IMR-90 (cell line): ENCODE measurements around the gene BTBD9. TPM values are rescaled to one million over a fixed set of nuclear protein-coding genes. Genes with fewer than 3 reads are reported as not detected.
A peak's percentile ranks its signal among the peaks of the same experiment; 100 is the strongest.

Experiments used
- ATAC-seq: fragments of 200-7000 bp; cut with Tn5 transposase; 2 replicates; pipeline ENCODE4 v1.9.1; 2020; ENCODE audit warnings: low read depth, mild to moderate bottlenecking, moderate library complexity
- BruUV-seq: library from RNA; stranded (reverse); fragments of 400-500 nt; replicated peaks from 2 replicates; lab custom pipeline; 2021; lab: Mats Ljungman, UMichigan
- CTCF ChIA-PET: fragments of 300-600 bp; formaldehyde crosslinking; extraction: SDS; loops from one replicate; lab custom pipeline; 2021; ENCODE audit warnings: antibody characterized with exemption; lab: Yijun Ruan, JAX
- POLR2A ChIA-PET: fragments of 300-600 bp; sonication (Branson Sonifier 250); formaldehyde crosslinking; loops from one replicate; lab custom pipeline; 2022; ENCODE audit warnings: antibody characterized with exemption; ENCODE audit not compliant: unreplicated experiment; lab: Charles Lee
- DNase-seq: peaks from one replicate; pipeline ENCODE4 v3.0.0; 2013
- H2AFZ ChIP-seq: replicated peaks from 2 replicates; pipeline ENCODE3; 2013; ENCODE audit warnings: low read length, mild to moderate bottlenecking; ENCODE audit not compliant: poor library complexity
- H2AK5ac ChIP-seq: 2 replicates; pipeline ENCODE4 v1.6.1; 2013; ENCODE audit warnings: low read depth, low read length, inconsistent platforms
- H2AK9ac ChIP-seq: replicated peaks from 2 replicates; pipeline ENCODE3; 2013; ENCODE audit warnings: mild to moderate bottlenecking, low read depth, low read length, moderate library complexity; ENCODE audit not compliant: poor library complexity
- H2BK120ac ChIP-seq: 2 replicates; pipeline ENCODE4 v1.6.1; 2013; ENCODE audit warnings: low read depth, low read length, inconsistent platforms
- H2BK15ac ChIP-seq: 3 replicates; pipeline ENCODE4 v1.6.1; 2013; ENCODE audit warnings: low read depth, low read length, inconsistent platforms
- H2BK20ac ChIP-seq: 2 replicates; pipeline ENCODE4 v1.6.1; 2013; ENCODE audit warnings: low read depth, mild to moderate bottlenecking, inconsistent platforms, low read length, moderate library complexity
- H2BK5ac ChIP-seq: 2 replicates; pipeline ENCODE4 v1.6.1; 2013; ENCODE audit warnings: mild to moderate bottlenecking, low read depth, low read length, inconsistent platforms; ENCODE audit not compliant: poor library complexity, severe bottlenecking
- H3K14ac ChIP-seq: replicated peaks from 2 replicates; pipeline ENCODE4 v1.6.1; 2013; ENCODE audit warnings: low read depth, low read length, inconsistent platforms
- H3K18ac ChIP-seq: 2 replicates; pipeline ENCODE4 v1.6.1; 2013; ENCODE audit warnings: low read depth, low read length, control low read depth
- H3K23ac ChIP-seq: 2 replicates; pipeline ENCODE4 v1.6.1; 2013; ENCODE audit warnings: low read depth, low read length, inconsistent platforms
- H3K27ac ChIP-seq: 2 replicates; pipeline ENCODE4 v1.5.1; 2013; ENCODE audit warnings: mild to moderate bottlenecking, control low read depth, low read length; ENCODE audit not compliant: insufficient read depth
- H3K27me3 ChIP-seq: 2 replicates; pipeline ENCODE4 v1.6.1; 2013; ENCODE audit warnings: low read length; ENCODE audit not compliant: control insufficient read depth, insufficient read depth
- H3K36me3 ChIP-seq: 2 replicates; pipeline ENCODE4 v1.6.1; 2013; ENCODE audit warnings: low read length, mixed read lengths; ENCODE audit not compliant: control insufficient read depth, insufficient read depth
- H3K4ac ChIP-seq: 2 replicates; pipeline ENCODE4 v1.6.1; 2013; ENCODE audit warnings: low read depth, low read length, inconsistent platforms
- H3K4me1 ChIP-seq: 2 replicates; pipeline ENCODE4 v1.6.1; 2013; ENCODE audit warnings: low read length, mixed read lengths; ENCODE audit not compliant: control insufficient read depth, insufficient read depth
- H3K4me2 ChIP-seq: 2 replicates; pipeline ENCODE4 v1.6.1; 2013; ENCODE audit warnings: low read depth, mild to moderate bottlenecking, control low read depth, low read length, moderate library complexity
- H3K4me3 ChIP-seq: 2 replicates; pipeline ENCODE4 v1.5.1; 2013; ENCODE audit warnings: low read depth, mild to moderate bottlenecking, control low read depth, low read length, moderate library complexity; ENCODE audit not compliant: insufficient read depth
- H3K56ac ChIP-seq: 2 replicates; pipeline ENCODE4 v1.6.1; 2013; ENCODE audit warnings: low read length, inconsistent platforms; ENCODE audit not compliant: insufficient read depth; ENCODE audit errors: extremely low read depth
- H3K79me1 ChIP-seq, 2 experiments: 2 replicates each; pipeline ENCODE4 v1.6.1; 2013; ENCODE audit warnings: low read length in 2 of 2, inconsistent platforms in 1 of 2, low read depth in 1 of 2
- H3K9ac ChIP-seq: 2 replicates; pipeline ENCODE4 v1.6.1; 2013; ENCODE audit warnings: low read depth, low read length, control low read depth
- H3K9me1 ChIP-seq: 2 replicates; pipeline ENCODE4 v1.6.1; 2013; ENCODE audit warnings: low read length, inconsistent platforms; ENCODE audit not compliant: insufficient read depth
- H3K9me3 ChIP-seq: 2 replicates; pipeline ENCODE4 v1.6.1; 2013; ENCODE audit warnings: low read length; ENCODE audit not compliant: control insufficient read depth, insufficient read depth
- H4K20me1 ChIP-seq: 2 replicates; pipeline ENCODE4 v1.6.1; 2013; ENCODE audit warnings: low read length, inconsistent platforms; ENCODE audit not compliant: insufficient read depth
- H4K5ac ChIP-seq: 2 replicates; pipeline ENCODE4 v1.6.1; 2013; ENCODE audit warnings: mild to moderate bottlenecking, low read depth, low read length, control low read depth
- H4K8ac ChIP-seq, 2 experiments: 2 replicates each; pipeline ENCODE4 v1.6.1; 2013; ENCODE audit warnings: low read depth in 2 of 2, low read length in 2 of 2, control low read depth in 1 of 2, inconsistent platforms in 1 of 2
- H4K91ac ChIP-seq: 2 replicates; pipeline ENCODE4 v1.6.1; 2013; ENCODE audit warnings: low read depth, low read length, inconsistent platforms; ENCODE audit not compliant: insufficient read depth
- CEBPB ChIP-seq: IDR thresholded peaks from 2 replicates; pipeline ENCODE4 v1.6.1; 2012; ENCODE audit warnings: low read depth, low read length, improper control_type of control experiment
- NFE2L2 ChIP-seq: fragments of 150-350 bp; IDR thresholded peaks from 2 replicates; pipeline ENCODE4 v1.6.1; 2016; ENCODE audit warnings: low read depth, mild to moderate bottlenecking, low read length
- POLR2A ChIP-seq: IDR thresholded peaks from 2 replicates; pipeline ENCODE4 v1.6.1; 2012; ENCODE audit warnings: mild to moderate bottlenecking, low read depth, low read length
- RFX5 ChIP-seq: IDR thresholded peaks from 2 replicates; pipeline ENCODE4 v1.8.0; 2012; ENCODE audit warnings: low read depth, mild to moderate bottlenecking, low read length, moderate library complexity
- WGBS, 2 experiments: methylation state at CpG; one replicate each; pipeline versions ENCODE4 v1.1.5 to v1.1.7; 2013; ENCODE audit warnings: missing lambda C conversion rate in 2 of 2; ENCODE audit not compliant: insufficient read length in 1 of 2; ENCODE audit errors: extremely low coverage in 2 of 2; 5-methylcytosine and 5-hydroxymethylcytosine counted together
- dilution Hi-C: fragments of 300-500 bp; cut with HindIII; formaldehyde crosslinking; loops from one replicate; pipeline ENCODE4 v1.14.3; 2018; ENCODE audit warnings: low sequenced_read_pairs; ENCODE audit not compliant: unreplicated experiment
- in situ Hi-C: fragments of 300-500 bp; cut with MboI; formaldehyde crosslinking; loops from 3 replicates; pipeline ENCODE4 v1.14.3; 2019; ENCODE audit warnings: low sequenced_read_pairs, inconsistent platforms, mixed read lengths
- intact Hi-C: fragments of 100-400 bp; cut with micrococcal nuclease; formaldehyde crosslinking; loops from 2 replicates; pipeline ENCODE4 v1.10.0; 2022
- polyA plus RNA-seq, 3 experiments: library from polyadenylated mRNA; depleted of rRNA; stranded (reverse); fragments of >200 nt; gene quantifications; 2 replicates each; pipeline ENCODE4 v1.2.3, GENCODE V29; 2012; ENCODE audit warnings: low replicate concordance in 1 of 3
- total RNA-seq: library from RNA; depleted of rRNA; stranded (reverse); fragments of >200 nt; gene quantifications from 2 replicates; pipeline ENCODE4 v1.2.3, GENCODE V29; 2012

BTBD9 gene
- total and polyA plus RNA-seq, 2 of the 4 experiments (the other 2 are of a cell fraction) = 4.1 to 22.0 TPM

GRCh38 chr6:38420207-38420606 lies 219.5 kb downstream of the BTBD9 start:
- Histone ChIP-seq H4K5ac (no peak overlapping the region), H2BK20ac (no peak overlapping the region), H3K4ac (no peak overlapping the region), H3K27me3 (no peaks in the 10 kb centered on the region), H3K56ac (no peak overlapping the region), H3K36me3 (no peaks in the 10 kb centered on the region), H4K20me1 (no peaks in the 10 kb centered on the region), H3K4me3 (no peak overlapping the region), H3K14ac (no peak overlapping the region), H2BK15ac (no peak overlapping the region), H2BK120ac (no peak overlapping the region), H3K79me1 (no peaks in the 10 kb centered on the region), H3K4me1 (no peaks in the 10 kb centered on the region), H4K91ac (no peak overlapping the region), H3K23ac (no peak overlapping the region), H3K9me3 (no peaks in the 10 kb centered on the region), H3K18ac (no peak overlapping the region), H2BK5ac (no peak overlapping the region), H3K27ac (no peak overlapping the region), H2AK5ac (no peak overlapping the region), H3K9me1 (peaks cover 2% of the 10 kb centered on the region; the same call in 1 of the 2 replicates), H4K8ac (no peak overlapping the region), H2AFZ (no peak overlapping the region), H3K4me2 (no peak overlapping the region), H3K9ac (no peak overlapping the region), H2AK9ac (no peak overlapping the region)
- in situ Hi-C loops = no loop called here
- ChIA-PET CTCF (no interaction called here), POLR2A (no interaction called here)
- TF ChIP-seq POLR2A (no peak), NFE2L2 (no peak), RFX5 (no peak), CEBPB (no peak)
- no CpG with 5 or more reads among the region's 2 CpGs for WGBS, 2 experiments
- dilution Hi-C loops = no loop called here
- 0 out of 2 replicates have a peak, but pooled peaks have one; percentile 37 for ATAC-seq
- no TSS peak for BruUV-seq
- peak; percentile 50 for DNase-seq
- intact Hi-C loops = no loop called here
